NCI-H2107 treated with DMSO at 0.1 percent for 48 hours (cell line): Measurements from ENCODE around the gene FZR1.
"Not testable (repeated sequence)": the region's sequence is repeated elsewhere in the genome, so short reads cannot be mapped to it uniquely, and the experiment has no call there.

Experiments
- DNase-seq: peaks from one replicate; lab custom pipeline; 2025; ENCODE audit not compliant: unreplicated experiment; lab: John Stamatoyannopoulos, UW

FZR1 gene

DNA sequence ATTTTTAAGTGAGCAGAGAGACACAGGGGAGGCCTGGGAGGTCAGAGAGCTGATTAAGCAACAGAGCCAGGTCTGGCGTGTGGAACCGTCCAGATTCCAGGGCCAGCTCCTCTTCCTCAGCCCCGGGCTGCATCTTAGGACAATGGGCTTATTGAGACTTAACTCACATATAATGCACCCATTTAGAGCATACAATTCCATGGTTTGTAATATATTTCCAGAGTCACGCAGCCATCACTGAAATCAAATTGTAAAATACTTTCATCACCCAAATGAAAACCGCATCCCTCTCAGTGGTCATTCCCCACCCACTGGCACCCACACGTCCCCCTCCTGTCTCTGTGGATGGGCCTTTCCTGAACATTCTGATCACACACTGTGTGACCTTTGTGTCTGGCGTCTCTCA lies 64.5 kb downstream of the FZR1 start:
- no peak for DNase-seq

DNA sequence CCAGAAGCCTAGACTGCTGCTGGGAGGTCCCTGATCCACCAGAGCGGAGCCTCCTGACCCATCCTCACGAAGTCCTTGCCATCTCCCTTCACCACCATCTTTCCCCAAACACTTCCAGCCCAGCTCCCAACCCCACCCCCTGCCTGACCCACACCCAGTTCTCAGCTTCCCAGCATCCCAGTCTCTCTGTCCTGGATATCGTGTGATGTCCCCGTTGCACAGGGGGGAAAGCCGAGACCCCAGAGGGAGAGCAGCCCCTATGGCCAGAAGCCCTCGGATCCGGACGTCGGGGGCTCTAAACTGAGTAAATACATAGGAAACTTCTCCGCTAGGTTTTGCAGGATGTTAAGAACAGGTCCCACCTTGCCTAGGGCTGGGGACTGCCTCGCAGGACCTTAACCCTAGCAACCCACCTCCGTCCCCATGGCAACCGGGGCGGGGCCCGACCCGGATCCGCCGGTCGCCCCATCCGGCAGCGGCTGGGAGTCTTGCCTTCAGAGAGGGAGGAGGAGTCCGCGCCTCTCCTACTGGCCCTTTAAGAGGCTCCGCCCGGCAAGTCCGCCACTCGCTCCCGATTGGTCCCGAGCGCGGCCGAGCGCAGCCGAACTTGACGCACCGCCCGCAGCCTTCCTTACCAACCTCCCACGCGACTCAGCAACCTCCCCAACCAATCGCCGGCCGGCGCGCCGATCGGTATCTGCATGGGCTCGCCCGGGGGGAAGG lies 66.2 kb downstream of the FZR1 start:
- peak; percentile 91 for DNase-seq

DNA sequence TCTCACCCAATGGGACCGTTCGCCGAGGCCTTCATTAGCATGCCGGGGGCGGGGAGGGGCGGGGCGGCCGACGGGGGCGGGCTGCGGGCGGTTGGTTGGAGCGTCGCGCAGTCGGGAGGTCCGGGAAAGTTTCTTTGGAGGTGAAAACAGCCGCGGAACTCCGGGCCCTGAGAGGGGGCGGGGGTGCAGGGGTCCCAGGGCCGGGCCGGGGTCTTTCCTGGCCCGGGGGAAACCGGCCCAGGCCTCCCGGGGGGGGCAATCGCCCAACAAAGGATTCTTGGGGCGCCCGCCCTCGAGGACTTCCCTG lies 66.7 kb downstream of the FZR1 start, which contains the start of gene HMG20B:
Gene HMG20B (plus strand): TSS at position 90 of the 307 bp plus-strand sequence. CDS start 366 bp downstream, outside the sequence.
- no peak for DNase-seq

DNA sequence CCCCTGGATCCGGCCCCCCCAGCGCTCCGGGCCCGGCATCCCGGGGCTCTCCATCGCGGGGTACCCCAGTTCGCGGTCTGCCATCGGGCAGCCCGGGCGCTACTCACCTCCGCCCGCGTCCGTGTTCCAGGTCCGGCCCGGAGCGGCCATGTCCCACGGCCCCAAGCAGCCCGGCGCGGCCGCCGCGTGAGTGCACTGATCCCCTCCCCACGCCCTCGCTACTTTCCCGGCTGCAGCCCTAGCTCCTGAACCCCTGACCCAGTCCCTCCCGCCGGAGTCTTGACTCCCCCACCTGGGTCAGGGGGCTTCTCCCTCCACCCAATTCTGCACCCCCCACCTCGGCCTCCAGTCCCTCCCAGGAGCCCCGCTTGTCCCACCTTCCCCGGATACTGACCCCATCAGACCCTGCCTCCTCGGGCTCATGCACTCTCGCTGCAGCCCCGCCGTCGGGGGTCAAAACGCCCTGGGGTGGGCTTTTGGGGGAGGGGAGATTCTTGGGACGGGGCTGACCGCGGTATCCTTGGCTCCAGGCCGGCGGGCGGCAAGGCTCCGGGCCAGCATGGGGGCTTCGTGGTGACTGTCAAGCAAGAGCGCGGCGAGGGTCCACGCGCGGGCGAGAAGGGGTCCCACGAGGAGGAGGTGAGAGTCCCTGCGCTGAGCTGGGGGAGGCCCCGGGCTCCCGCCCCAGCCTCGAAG lies 67.2 kb downstream of the FZR1 start:
- DNase-seq: no peak

DNA sequence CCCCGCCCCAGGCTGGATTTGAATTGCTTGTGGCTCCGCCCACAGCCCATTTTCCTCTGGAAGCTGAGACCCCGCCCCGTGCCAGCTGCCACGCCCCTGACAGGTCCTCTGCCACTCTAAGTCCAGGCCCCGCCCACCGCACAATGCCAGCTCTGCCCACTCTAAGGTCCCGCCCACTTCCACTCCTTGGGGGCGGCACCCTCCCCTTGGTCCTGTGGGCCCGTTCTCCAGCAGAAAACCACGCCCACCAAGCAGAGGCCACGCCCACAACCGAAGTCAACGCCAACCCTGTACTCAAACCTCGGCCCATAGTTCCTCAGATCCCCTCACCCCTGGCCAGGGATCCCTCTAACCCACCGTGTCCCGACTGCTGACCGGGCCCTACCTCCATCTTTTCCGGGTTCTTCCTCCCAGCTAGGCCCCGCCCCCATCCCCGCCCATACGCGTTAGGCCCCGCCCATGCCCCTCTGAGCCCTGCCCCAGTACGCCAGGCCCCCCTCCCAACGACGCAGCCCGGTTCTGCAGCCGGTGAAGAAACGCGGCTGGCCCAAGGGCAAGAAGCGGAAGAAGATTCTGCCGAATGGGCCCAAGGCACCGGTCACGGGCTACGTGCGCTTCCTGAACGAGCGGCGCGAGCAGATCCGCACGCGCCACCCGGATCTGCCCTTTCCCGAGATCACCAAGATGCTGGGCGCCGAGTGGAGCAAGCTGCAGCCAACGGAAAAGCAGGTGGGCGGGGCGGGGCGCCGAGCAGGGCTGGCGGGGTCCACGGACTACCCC lies 67.9 kb downstream of the FZR1 start:
- peak; percentile 30 for DNase-seq

DNA sequence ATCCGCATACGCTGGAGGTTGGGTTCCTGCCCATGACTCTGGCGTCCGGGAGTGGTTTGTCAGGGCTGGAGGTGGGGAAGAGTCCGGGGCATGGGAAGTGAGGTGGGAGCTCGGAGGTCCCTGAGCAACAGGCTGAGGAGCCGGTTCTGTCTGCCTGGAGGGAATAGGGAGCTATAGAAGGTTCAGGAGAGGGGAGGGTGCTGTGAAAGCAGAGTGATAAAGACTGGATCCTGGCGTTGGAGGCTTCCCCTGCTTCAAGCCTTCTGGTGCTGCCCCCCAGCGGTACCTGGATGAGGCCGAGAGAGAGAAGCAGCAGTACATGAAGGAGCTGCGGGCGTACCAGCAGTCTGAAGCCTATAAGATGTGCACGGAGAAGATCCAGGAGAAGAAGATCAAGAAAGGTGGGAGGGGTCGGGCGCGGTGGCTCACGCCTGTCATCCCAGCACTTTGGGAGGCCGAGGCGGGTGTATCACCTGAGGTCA lies 69.2 kb downstream of the FZR1 start:
- DNase-seq: no peak

DNA sequence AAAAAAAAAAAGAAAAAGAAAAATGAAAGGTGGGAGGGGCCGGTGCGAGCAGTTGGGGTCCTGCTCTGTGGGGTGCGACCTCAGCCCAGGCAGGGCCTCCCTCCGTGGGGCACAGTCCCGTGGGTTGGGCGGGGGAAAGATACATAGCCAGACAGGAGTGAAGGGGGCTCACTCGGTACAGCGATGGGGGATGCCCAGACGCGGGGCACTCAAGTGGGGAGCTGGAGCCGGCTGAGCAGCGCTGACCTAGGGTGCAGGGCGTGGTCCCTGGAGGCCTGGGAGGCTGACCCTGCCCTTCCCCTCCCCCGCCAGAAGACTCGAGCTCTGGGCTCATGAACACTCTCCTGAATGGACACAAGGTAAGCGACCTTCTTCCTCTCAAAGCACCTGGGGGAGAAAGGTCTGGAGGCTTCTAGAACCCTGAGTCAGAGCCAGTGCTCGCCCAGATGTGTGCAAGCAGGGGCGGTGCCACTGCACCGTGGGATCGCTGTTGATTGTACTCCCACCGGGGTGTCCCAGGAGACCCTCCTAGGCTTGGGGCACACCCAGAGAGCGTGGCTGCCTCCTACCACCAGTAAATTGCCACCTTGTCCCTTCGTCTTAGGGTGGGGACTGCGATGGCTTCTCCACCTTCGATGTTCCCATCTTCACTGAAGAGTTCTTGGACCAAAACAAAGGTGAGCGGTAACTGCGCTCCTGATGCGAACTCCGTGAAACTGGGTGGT lies 70.0 kb downstream of the FZR1 start:
- no peak for DNase-seq

DNA sequence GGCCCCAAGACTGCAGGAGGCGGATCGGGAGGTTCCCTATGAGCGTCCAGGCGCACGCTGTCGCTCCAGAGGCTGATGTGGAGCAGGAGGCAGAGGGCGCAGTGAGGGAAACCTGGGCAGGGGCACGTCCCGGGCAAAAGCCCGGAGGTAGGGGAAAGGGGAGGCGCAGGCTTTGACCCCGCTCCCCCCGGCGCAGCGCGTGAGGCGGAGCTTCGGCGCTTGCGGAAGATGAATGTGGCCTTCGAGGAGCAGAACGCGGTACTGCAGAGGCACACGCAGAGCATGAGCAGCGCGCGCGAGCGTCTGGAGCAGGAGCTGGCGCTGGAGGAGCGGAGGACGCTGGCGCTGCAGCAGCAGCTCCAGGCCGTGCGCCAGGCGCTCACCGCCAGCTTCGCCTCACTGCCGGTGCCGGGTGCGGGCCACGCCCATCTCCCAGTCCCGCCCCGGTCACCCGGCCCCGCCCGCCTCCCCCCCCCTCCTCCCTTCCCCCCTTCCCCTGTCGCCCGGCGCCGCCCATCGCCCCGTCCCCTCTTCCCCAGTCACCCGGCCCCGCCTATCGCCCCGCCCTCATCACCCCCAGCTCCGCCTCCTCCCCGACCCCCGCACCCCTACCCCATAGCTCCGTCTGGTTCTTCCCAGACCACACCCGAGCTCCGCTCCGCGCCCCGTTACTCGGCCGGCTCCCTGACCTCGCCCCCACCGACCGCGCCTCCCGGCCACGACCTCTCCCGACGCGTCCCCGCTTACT lies 70.8 kb downstream of the FZR1 start:
- no peak for DNase-seq

DNA sequence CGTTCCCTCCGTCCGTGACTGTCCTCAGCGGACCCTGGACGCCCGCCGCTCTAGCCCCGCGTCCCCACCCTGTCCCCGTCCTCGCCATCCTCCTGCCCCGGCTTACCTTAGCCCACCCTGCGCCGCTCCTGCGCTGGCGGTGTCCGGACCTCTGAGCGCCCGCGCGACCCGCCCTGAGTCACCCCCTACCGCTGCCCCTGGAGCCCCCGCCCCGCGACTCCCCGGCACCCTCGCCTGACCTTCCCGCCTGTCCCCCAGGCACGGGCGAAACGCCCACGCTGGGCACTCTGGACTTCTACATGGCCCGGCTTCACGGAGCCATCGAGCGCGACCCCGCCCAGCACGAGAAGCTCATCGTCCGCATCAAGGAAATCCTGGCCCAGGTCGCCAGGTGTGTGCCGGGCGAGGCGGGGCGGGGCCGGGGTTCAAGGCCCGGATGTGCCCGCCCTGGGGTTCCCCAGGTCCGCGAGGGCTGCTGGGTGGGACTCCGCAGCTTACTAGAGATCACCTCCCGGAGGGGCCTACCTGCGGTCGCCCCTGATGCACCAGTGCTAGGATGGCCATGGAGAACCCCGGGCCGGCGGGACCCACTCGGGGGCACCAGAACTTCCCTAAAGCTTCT lies 71.7 kb downstream of the FZR1 start:
- DNase-seq: no peak

DNA sequence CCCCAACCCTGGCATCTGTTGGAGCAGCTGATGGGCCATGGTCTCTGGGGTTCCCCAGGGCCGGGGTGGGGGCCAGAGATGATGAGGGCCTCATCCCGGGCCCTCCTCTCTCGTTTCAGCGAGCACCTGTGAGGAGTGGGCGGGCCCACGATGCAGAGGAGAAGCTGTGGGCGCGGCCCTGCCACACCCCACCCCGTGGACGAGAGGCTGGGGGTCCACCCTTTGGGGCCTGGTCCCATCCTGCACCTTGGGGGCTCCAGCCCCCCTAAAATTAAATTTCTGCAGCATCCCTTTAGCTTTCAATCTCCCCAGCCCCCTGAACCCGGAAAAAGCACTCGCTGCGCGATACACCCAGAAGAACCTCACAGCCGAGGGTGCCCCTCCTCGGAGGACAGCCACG lies 72.3 kb downstream of the FZR1 start:
- no peak for DNase-seq

DNA sequence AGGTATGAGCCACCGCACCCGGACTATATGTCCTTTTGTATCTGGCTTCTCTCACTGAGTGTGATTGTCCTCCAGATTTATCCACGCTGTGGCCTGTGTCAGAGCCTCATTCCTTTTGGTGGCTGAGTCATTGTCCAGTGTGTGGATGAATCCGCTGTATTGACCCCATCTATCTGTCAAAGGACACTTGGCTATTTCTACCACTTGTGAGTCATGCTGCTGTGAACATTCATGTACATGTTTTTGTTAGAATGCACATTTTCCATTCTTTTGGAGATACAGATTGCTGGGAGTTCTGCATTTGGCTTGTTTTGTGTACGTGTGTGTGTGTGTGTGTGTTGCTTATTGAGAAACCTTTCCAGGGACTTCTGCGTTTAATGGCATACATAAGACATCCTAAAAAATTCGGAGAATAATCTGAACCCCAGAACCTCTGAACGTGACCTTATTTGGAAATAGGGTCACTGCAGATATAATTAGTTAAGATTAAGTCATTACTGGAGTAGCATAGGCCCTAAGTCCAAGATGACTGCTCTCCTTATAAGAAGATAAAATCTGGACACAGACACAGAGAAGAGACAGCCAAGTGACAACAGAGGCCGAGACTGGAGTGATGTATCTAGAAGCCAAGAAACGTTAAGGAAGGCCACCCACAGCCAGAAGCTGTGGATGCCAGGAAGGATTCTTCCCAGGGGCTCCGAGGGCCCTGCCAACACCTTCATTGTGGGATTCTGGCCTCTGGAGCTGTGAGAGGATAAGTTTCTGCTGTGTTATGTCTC lies 74.2 kb downstream of the FZR1 start:
- no peak for DNase-seq

DNA sequence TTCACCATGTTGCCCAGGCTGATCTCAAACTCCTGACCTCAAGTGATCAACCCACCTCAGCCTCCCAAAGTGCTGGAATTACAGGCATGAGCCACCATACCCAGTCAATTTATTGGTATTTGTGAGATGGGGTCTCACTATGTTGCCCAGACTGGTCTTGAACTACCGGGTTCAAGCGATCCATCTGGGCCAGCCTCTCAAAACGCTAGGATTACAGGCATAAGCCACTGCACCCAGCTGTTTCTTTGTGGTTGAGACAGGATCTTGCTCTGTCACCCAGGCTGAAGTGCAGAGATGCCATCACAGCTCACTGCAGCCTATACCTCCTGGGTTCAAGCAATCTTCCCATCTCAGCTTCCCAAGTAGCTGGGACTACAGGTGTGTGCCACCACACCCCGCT lies 75.7 kb downstream of the FZR1 start:
- not testable (repeated sequence) for DNase-seq

DNA sequence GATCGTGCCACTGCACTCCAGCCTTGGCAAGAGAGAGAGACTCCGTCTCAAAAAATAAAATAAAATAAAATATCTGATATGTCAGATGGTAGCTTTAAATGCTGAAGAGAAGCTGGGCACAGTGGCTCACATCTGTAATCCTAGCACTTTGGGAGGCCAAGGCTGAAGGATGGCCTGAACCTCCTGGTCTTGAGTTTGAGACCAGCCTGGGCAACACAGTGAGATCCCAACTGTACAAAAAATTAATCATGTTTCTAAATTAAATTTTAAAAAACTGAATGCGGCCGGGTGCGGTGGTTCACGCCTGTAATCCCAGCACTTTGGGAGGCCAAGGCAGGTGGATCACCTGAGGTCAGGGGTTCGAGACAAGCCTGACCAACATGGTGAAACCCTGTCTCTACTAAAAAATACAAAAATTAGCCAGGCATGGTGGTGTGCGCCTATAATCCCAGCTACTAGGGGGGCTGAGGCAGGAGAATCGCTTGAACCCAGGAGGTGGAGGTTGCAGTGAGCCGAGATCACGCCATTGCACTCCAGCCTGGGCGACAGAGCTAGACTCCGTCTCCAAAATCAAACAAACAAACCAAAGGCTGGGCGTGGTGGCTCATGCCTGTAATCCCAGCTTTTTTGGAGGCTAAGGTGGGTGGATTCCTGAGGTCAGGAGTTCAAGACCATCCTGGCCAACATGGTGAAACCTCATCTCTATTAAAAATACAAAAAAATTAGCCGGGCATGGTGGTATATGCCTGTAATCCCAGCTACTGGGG lies 78.1 kb downstream of the FZR1 start:
- not testable (repeated sequence) for DNase-seq

DNA sequence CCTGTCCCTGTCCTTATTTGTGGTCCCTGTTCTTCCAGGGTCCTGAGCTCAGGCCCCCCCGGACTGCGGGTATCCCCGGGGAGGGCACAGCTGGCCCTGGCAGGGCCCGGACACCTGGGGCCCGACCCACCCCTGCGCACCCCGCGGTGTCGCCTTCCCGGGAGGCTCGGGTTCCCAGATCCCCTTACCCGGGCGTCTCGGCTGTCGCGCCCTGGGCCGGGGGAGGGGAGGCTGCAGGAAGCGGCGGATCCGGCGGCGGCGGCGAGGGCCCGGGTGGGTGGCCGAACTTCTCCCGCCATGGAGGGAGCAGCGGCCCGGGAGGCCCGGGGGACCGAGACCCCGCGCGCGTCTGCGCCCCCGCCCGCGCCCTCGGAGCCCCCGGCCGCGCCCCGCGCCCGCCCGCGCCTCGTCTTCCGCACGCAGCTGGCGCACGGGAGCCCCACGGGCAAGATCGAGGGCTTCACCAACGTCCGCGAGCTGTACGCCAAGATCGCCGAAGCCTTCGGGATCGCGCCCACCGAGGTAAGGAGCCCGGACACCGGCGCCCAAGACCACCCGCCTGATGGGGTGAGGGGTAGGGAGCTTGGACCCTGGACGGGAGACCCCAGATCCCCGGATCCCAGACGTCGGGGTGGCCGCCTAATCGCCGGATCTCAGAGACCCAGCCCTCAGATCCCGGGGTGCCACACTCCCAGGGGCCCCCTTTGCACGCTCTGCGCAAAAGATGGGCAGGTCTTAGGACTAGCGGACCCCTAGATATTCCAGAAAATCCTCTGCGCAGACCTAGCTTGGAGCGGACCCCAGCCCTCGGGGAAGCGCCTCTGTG lies 79.4 kb downstream of the FZR1 start, which contains the start of gene GIPC3:
Gene GIPC3 (plus strand): TSS at position 178 of the 826 bp plus-strand sequence. CDS start 120 bp downstream, at position 298.
- DNase-seq: no peak

DNA sequence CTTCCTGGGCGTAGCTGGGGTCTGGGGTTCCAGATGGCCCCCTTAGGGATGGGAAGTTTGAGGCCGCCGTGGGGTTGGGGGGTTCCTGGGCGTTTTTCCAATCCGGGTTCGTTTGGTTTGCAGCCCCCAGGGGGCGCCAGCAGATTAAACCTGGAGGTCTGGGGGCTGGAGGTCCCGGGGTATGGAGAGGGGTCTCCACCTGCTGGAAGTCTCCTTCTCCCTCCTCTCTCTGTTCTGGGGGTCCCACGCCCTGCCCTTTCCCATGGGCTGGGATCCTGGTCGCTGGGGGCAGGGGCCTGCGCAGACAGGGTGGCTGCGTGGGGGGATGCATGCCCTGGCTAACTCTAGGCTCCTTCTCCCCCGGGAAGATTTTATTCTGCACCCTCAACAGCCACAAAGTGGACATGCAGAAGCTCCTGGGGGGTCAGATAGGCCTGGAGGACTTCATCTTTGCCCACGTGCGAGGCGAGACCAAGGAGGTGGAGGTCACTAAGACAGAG lies 80.1 kb downstream of the FZR1 start:
- DNase-seq: no peak

DNA sequence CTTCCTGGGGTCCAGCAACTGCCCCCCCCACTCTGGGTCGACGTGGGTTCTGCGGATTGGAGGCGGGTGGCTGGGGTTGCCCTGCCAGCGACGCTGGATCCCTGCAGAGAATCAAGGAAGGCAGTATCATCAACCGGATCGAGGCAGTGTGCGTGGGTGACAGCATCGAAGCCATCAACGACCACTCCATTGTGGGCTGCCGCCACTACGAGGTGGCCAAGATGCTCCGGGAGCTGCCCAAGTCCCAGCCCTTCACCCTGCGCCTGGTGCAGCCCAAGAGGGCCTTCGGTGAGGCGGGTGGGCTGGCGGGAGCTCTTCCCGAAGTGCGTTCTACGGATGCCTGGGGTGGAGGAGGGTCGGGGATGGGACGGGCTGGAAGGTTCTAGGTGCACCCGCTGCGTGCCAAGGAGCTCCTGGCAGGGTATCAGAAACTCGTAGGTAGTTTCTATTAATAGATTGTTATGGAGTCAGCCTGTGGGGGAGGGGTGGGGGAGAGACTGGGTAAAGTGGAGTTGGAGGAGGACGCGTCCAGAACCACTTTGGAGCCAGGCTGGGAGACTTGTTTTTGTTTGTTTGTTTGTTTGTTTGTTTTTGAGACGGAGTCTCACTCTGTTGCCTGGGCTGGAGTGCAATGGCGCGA lies 80.7 kb downstream of the FZR1 start:
- DNase-seq: no peak
